ENCODE data around the gene SLC47A1.
"Not testable (repeated sequence)": the region's sequence is repeated elsewhere in the genome, so short reads cannot be mapped to it uniquely, and the experiment has no call there.

SLC47A1 gene

GRCh38 chr17:19570544-19571062, 36.9 kb downstream of the SLC47A1 start:
- no peak overlapping the region for H3K4me3 ChIP-seq (replicated peaks; ENCODE audit: low read depth, low read length)
- TF ChIP-seq, protein P1, sequence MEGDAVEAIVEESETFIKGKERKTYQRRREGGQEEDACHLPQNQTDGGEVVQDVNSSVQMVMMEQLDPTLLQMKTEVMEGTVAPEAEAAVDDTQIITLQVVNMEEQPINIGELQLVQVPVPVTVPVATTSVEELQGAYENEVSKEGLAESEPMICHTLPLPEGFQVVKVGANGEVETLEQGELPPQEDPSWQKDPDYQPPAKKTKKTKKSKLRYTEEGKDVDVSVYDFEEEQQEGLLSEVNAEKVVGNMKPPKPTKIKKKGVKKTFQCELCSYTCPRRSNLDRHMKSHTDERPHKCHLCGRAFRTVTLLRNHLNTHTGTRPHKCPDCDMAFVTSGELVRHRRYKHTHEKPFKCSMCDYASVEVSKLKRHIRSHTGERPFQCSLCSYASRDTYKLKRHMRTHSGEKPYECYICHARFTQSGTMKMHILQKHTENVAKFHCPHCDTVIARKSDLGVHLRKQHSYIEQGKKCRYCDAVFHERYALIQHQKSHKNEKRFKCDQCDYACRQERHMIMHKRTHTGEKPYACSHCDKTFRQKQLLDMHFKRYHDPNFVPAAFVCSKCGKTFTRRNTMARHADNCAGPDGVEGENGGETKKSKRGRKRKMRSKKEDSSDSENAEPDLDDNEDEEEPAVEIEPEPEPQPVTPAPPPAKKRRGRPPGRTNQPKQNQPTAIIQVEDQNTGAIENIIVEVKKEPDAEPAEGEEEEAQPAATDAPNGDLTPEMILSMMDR (IDR thresholded peaks at IDR 0.05; ENCODE audit: low read length, missing control alignments), result no peak
- no peak for DNase-seq (ENCODE audit: low read depth)

DNA sequence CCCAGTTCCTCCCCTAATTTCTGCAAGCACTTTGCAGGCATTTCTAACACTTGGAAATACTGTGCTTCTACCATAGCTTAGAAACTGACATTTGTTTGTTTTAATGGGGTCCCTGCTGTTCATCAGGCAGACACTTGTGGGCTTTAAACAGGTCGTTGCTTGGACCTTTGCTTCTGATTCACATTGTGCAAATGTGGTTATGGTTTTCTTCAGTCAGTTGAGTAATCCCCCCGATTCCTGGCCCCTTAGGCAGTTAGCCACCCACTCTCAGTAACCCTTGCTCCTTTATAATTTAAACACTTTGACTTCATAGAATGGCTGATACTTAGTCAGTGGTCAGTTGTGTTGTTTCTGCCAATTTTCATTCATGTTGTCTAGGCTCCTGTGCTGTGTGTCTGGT, 39.4 kb downstream of the SLC47A1 start:
- no peak overlapping the region for H3K4me3 ChIP-seq (replicated peaks; ENCODE audit: low read depth, low read length)
- no peak for DNase-seq (ENCODE audit: low read depth)
- TF ChIP-seq, protein P1 (IDR thresholded peaks at IDR 0.05; ENCODE audit: low read length, missing control alignments), result no peak

DNA sequence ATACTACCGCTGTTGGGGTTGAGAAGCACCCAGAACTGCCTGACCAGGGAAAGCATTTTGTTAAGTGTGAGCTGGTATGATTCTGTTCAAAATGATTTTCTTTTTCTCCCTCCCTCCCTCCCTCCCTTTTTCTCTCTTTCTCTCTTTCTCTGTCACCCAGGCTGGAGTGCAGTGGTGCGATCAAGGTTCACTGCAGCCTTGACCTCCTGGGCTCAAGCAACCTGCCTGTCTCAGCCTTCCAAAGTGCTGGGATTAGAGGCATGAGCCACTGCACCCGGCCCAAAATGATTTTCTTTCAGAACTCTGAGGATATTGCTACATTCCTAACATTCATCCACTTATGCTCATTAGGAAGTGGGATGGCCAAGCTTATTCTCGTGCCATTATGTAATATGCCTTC, 41.3 kb downstream of the SLC47A1 start:
- no peak for DNase-seq (ENCODE audit: low read depth)
- TF ChIP-seq, protein P1 (IDR thresholded peaks at IDR 0.05; ENCODE audit: low read length, missing control alignments), result no peak
- no peak overlapping the region for H3K4me3 ChIP-seq (replicated peaks; ENCODE audit: low read depth, low read length)

- DNase-seq (ENCODE audit: low read depth), result peak; percentile 9
- TF ChIP-seq, protein P1 (IDR thresholded peaks at IDR 0.05; ENCODE audit: low read length, missing control alignments), result no peak
- no peak overlapping the region for H3K4me3 ChIP-seq (replicated peaks; ENCODE audit: low read depth, low read length)
Observed at GRCh38 chr17:19578545-19578944, 44.9 kb downstream of the SLC47A1 start.

DNA sequence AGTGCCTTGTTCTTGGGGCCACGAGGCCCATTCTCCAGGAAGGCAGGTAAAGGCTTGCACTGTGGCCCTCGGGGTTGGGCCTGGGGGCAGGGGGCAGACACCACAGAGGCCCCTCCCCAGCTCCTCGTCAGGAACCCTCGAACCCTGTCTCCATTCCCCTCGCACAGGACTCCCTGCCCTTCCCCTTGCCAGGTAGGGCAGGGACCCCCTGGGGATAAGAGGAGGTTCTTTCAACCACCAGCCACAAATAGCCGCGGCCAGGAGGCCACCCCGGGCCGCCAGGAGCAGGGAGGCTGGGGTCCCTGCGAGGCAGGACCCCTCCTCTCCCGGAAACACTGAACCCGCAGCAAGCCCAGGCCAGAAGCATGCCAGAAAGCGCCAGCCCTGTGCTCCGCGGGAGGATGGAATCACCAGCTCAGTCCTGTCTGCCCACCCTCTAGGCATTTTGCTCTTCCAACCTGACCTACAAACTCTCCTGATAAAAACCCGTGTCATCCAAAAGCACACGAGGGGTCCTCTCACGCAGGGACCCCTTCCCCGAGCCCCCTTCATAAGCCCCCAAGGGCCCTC, 45.6 kb downstream of the SLC47A1 start:
- DNase-seq (ENCODE audit: low read depth), result no peak
- no peak overlapping the region for H3K4me3 ChIP-seq (replicated peaks; ENCODE audit: low read depth, low read length)
- TF ChIP-seq, protein P1 (IDR thresholded peaks at IDR 0.05; ENCODE audit: low read length, missing control alignments), result no peak

DNA sequence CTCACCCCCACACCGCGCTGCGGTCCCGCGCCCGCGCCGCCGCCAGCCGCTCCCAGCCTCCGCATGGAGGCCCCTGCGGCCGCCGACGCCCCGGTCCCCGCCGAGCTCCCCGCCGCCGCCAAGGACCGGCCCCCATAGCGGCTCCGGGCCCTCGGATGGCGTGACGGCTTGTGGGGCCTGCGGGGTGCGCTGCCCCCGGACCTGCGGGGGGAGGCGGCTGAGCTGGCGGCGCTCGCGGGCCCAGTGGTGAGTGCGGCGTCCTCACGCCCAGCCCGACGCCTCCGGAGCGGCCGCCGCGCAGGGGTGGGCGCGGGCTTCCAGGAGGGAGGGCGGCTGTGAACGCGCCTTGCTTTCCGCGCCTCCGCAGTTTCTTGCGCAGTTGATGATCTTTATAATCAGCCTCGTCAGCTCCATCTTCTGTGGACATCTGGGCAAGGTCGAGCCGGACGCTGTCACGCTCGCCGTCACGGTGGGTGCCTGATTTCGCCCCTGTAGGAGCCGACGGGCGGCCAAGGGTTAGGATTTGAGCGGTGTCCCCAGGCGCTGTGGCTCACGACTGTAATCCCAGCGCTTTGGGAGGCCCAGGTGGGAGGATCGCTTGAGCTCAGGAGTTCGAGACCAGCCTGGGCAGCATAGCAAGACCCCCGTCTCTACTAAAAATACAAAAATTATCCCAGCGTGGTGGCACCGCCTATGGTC, 46.4 kb downstream of the SLC47A1 start:
- TF ChIP-seq, protein P1 (IDR thresholded peaks at IDR 0.05; ENCODE audit: low read length, missing control alignments), result no peak
- DNase-seq (ENCODE audit: low read depth), result peak; percentile 10
- peak overlapping the region; percentile 35 for H3K4me3 ChIP-seq (replicated peaks; ENCODE audit: low read depth, low read length)

DNA sequence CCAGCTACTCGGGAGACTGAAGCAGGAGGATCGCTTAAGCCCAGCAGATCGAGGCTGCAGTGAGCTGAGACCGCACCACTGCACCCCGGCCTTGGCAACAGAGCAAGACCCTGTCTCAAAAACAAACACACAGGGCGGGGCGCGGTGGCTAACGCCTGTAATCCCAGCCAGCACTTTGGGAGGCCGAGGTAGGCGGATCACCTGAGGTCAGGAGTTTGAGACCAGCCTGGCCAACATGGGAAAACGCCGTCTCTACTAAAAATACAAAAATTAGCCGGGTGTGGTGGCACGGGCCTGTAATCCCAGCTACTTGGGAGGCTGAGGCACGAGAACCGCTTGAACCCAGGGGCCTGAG, 46.9 kb downstream of the SLC47A1 start:
- DNase-seq (ENCODE audit: low read depth); H3K4me3 ChIP-seq (replicated peaks; ENCODE audit: low read depth, low read length): not testable (repeated sequence)

DNA sequence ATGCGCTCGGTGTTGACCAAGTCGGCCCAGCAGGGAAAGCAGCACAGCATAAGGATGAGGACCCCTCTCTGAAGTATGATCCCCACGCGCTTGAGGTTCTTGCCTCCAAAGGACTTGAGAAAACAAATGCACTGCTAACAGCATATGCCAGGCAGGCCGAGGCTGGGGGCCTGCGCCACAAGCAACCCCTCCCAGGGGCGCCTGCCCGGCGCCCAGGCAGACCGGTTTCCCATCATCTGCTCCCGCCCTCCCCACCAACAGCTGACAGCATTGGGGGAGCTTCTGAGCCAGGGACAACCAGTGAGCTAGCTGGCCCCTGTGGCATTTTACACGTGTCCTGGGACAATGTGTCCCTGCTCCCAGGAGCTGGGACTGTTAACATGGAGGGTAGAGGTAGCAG, 48.5 kb downstream of the SLC47A1 start:
- H3K4me3 ChIP-seq (replicated peaks; ENCODE audit: low read depth, low read length); DNase-seq (ENCODE audit: low read depth): not testable (repeated sequence)

All from fibroblast of pulmonary artery (primary cell).